GM13977 (cell line): ENCODE measurements around the gene PROSER1.
"Not testable (repeated sequence)": the region's sequence is repeated elsewhere in the genome, so short reads cannot be mapped to it uniquely, and the experiment has no call there.

Experiments
- DNase-seq: peaks from one replicate; pipeline ENCODE4 v3.0.0; 2012; ENCODE audit warnings: low spot score
- in situ Hi-C: fragments of 300-500 bp; cut with MboI; formaldehyde crosslinking; loops from one replicate; pipeline ENCODE4 v1.12.0; 2022; ENCODE audit warnings: low sequenced_read_pairs, low pct_unique_long_range_greater_than_20kb, mixed read lengths, inconsistent platforms; ENCODE audit not compliant: unreplicated experiment
- TF ChIP-seq, protein P1 (sequence below): IDR thresholded peaks from 2 replicates; pipeline ENCODE4 v1.5.1; 2012; ENCODE audit warnings: mild to moderate bottlenecking, control low read depth; ENCODE audit not compliant: insufficient read depth; ENCODE audit errors: extremely low read depth, missing control alignments

Gene PROSER1

DNA sequence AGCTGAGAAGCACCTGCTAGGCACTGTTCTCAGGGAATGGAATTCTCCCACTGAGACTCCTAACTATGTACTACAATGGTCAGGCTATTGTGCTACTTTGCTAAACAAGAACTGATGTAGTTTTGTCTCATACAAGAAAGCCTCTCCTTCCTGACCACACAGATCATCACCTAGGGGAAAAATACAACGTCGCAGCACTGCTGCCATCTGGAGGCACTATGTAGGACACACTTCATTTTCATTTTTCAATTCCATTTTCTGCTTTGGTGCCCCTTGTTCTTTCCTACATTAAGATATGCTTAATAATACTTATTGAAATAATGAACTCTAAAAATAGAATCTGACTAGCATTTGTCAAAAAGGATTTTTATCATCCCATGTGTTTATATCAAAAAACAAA lies 21.1 kb downstream of the PROSER1 start:
- in situ Hi-C loops, result no loop called here
- TF ChIP-seq, protein P1, sequence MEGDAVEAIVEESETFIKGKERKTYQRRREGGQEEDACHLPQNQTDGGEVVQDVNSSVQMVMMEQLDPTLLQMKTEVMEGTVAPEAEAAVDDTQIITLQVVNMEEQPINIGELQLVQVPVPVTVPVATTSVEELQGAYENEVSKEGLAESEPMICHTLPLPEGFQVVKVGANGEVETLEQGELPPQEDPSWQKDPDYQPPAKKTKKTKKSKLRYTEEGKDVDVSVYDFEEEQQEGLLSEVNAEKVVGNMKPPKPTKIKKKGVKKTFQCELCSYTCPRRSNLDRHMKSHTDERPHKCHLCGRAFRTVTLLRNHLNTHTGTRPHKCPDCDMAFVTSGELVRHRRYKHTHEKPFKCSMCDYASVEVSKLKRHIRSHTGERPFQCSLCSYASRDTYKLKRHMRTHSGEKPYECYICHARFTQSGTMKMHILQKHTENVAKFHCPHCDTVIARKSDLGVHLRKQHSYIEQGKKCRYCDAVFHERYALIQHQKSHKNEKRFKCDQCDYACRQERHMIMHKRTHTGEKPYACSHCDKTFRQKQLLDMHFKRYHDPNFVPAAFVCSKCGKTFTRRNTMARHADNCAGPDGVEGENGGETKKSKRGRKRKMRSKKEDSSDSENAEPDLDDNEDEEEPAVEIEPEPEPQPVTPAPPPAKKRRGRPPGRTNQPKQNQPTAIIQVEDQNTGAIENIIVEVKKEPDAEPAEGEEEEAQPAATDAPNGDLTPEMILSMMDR, result peak; percentile 62
- peak; percentile 45 for DNase-seq

DNA sequence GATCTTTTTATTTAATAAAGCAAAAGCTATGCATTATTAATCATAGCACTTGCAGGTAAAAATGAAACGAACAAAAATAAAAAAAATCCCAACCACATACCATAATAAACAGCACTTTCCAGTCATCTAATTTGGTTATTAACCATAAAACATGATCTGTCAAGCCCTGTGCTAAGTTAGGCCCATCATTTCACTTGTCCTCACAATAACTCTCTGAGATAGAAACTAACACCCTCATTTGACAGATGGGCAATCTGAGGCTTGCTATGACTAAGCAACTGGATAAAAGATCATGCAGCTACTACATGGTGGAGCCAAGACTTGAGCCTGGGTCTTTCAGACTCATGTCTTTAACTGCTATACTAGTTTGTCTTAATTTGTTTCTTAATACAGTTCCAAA lies 21.8 kb downstream of the PROSER1 start:
- DNase-seq, result peak; percentile 29
- TF ChIP-seq, protein P1, result no peak
- in situ Hi-C loops, result no loop called here

DNA sequence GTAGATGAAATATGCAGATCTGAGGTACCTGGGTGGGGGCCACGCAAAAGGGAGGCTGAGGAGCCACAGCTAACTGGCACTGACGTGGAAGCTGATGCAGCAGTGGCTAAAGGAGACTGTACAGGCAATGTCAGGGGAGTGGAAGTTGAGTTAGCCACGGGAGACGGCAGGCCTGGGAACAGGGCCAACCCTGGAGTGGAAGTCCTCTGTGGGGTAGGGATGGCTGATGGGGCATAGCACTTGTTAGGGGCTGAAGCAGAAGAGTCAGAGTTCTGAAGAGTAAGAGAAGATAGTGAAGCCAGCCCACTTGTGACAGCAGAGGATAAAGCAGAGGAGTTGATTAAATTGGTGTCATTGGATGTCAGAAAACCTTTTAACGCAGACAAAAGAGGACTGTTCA lies 24.4 kb downstream of the PROSER1 start:
- no peak for DNase-seq
- in situ Hi-C loops, result no loop called here
- TF ChIP-seq, protein P1, result no peak

DNA sequence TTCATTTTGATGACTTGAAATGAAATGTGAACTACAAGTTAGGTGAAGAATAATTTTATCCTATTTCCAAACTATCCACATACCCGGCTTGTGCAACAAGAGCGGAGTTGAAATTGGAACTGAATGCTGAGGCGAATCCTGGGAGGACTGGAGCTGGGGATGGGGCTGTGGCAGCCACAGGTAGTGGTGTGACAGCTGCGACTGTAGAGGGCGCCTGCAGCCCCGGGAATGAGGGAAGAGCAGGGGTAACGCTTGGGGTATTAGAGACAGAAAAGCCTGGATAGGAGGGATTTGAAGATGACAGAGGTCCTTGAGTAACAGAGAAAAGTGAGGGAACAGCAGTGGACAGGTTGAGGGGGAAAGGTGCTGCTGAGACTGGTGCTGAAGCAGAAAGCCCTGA lies 25.3 kb downstream of the PROSER1 start:
- in situ Hi-C loops, result no loop called here

DNA sequence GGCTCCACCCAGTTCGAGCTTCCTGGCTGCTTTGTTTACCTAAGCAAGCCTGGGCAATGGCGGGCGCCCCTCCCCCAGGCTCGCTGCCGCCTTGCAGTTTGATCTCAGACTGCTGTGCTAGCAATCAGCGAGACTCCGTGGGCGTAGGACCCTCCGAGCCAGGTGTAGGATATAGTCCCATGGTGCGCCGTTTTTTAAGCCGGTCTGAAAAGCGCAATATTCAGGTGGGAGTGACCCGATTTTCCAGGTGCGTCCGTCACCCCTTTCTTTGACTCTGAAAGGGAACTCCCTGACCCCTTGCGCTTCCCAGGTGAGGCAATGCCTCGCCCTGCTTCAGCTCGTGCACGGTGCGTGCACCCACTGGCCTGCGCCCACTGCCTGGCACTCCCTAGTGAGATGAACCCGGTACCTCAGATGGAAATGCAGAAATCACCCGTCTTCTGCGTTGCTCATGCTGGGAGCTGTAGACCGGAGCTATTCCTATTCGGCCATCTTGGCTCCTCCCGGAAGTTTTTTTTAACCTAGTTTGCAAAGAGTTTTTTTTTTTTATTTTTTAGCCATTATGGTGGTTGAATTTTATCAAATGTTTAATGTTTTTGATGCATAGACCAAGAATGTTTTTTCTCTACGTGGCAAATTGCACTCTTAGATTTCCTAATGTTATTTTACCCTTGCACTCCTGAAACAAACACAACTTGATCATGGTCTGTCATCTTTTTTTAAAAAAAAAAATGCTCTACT lies 31.3 kb downstream of the PROSER1 start:
- in situ Hi-C loops, DNase-seq: not testable (repeated sequence)

More for the DNA sequence above, 25.3 kb downstream of the PROSER1 start:
- TF ChIP-seq, protein P1, result no peak
- no peak for DNase-seq

DNA sequence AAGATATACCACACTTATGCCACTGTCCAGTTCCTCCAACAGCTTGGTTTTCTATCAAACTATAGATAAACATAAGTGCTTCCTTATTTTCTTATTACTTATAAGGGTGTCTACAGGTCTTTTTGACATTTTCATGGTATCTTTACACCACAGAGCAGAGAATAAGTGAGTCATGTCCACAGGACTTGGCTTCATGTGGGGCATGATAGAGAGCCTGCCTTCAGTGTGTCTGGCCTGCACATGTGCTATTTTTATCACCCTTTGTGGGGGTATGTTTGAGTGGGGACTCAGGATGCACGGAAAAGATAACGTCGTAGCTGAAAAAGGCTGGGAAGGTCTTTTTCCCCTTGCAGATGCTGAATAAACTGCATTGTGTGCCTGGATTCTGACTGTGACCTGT lies 39.1 kb downstream of the PROSER1 start:
- DNase-seq, result no peak
- in situ Hi-C loops, result no loop called here
- TF ChIP-seq, protein P1, result no peak

DNA sequence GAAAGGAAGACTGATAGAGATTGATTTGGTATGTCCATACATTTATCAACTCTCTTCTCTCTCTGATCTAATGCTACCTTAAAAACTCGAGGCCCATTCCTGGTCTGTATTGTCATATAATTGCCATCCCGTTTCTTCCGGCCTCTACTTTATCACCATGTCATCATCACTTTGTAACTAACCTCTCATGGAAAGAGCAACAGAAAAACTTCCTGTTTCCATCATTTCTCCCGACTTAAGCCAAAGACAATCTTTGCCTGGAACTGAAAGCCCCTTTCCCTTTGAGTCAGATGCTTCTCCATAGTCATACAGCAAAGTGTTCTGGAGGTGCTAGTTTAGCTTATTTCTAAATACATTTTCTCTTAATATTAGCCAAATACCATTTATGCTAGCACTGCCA lies 44.5 kb downstream of the PROSER1 start:
- DNase-seq, result no peak
- in situ Hi-C loops, result no loop called here
- TF ChIP-seq, protein P1, result no peak
